HepG2 (cell line): ENCODE measurements around the gene CBX2. TPM values are rescaled to one million over a fixed set of nuclear protein-coding genes. Genes with fewer than 3 reads are reported as not detected.
A peak's percentile ranks its signal among the peaks of the same experiment; 100 is the strongest.

Experiments used
- ARHGAP35 ChIP-seq: sonication (generic); formaldehyde crosslinking; IDR thresholded peaks from 2 replicates; pipeline ENCODE4 v1.9.0; 2022; ENCODE audit warnings: mild to moderate bottlenecking, inconsistent platforms, moderate library complexity, missing genetic modification reagents, borderline replicate concordance
- BRD4 ChIP-seq: sonication (generic); formaldehyde crosslinking; IDR thresholded peaks from 2 replicates; pipeline ENCODE4 v1.4.0; 2020; ENCODE audit warnings: missing genetic modification reagents
- CEBPB ChIP-seq: IDR thresholded peaks from 2 replicates; pipeline ENCODE4 v1.6.1; 2011; ENCODE audit warnings: low read depth, low read length, improper control_type of control experiment, borderline replicate concordance
- DMTF1 ChIP-seq: sonication (generic); formaldehyde crosslinking; IDR thresholded peaks from 2 replicates; pipeline ENCODE4 v1.4.0; 2020; ENCODE audit warnings: mild to moderate bottlenecking, missing genetic modification reagents
- FOXO1 ChIP-seq: sonication (generic); formaldehyde crosslinking; IDR thresholded peaks from 2 replicates; pipeline ENCODE4 v1.4.0; 2020; ENCODE audit warnings: missing genetic modification reagents
- HOXA7 ChIP-seq: sonication (generic); formaldehyde crosslinking; IDR thresholded peaks from 2 replicates; pipeline ENCODE4 v1.8.1; 2022; ENCODE audit warnings: mild to moderate bottlenecking, missing genetic modification reagents, moderate library complexity
- NFIC ChIP-seq: IDR thresholded peaks from 2 replicates; pipeline ENCODE4 v1.6.1; 2012; ENCODE audit warnings: mild to moderate bottlenecking, low read length, inconsistent platforms
- NFYC ChIP-seq: IDR thresholded peaks from 2 replicates; pipeline ENCODE4 v1.6.1; 2016; ENCODE audit warnings: missing genetic modification reagents, missing compliant biosample characterization
- NR2F6 ChIP-seq, 2 experiments: IDR thresholded peaks; 2 replicates each; pipeline ENCODE4 v1.6.1; 2016; ENCODE audit warnings: antibody characterized with exemption in 1 of 2, mild to moderate bottlenecking in 1 of 2
- PHF20 ChIP-seq: sonication (generic); formaldehyde crosslinking; IDR thresholded peaks from 2 replicates; pipeline ENCODE4 v1.5.0; 2020; ENCODE audit warnings: mild to moderate bottlenecking, missing genetic modification reagents
- THRA ChIP-seq: sonication (generic); formaldehyde crosslinking; IDR thresholded peaks from 2 replicates; pipeline ENCODE4 v1.4.0; 2020; ENCODE audit warnings: missing genetic modification reagents, borderline replicate concordance
- YEATS2 ChIP-seq: sonication (generic); formaldehyde crosslinking; IDR thresholded peaks from 2 replicates; pipeline ENCODE4 v1.4.0; 2020; ENCODE audit warnings: missing genetic modification reagents, borderline replicate concordance
- ZNF10 ChIP-seq: sonication (generic); formaldehyde crosslinking; IDR thresholded peaks from 2 replicates; pipeline ENCODE4 v1.4.0; 2020; ENCODE audit warnings: mild to moderate bottlenecking, low read depth, missing genetic modification reagents, borderline replicate concordance
- ZNF280B ChIP-seq: sonication (generic); formaldehyde crosslinking; IDR thresholded peaks from 2 replicates; pipeline ENCODE4 v1.5.0; 2020; ENCODE audit warnings: missing genetic modification reagents, mild to moderate bottlenecking, borderline replicate concordance
- ZNF512 ChIP-seq: sonication (generic); formaldehyde crosslinking; IDR thresholded peaks from 2 replicates; pipeline ENCODE4 v1.4.0; 2020; ENCODE audit warnings: mild to moderate bottlenecking, missing genetic modification reagents
- ZNF720 ChIP-seq: sonication (generic); formaldehyde crosslinking; IDR thresholded peaks from 2 replicates; pipeline ENCODE4 v1.4.0; 2020; ENCODE audit warnings: missing genetic modification reagents
- ZNF766 ChIP-seq: sonication (generic); formaldehyde crosslinking; IDR thresholded peaks from 2 replicates; pipeline ENCODE4 v1.5.0; 2020; ENCODE audit warnings: missing genetic modification reagents, borderline replicate concordance
- ZNF775 ChIP-seq: sonication (generic); formaldehyde crosslinking; IDR thresholded peaks from 2 replicates; pipeline ENCODE4 v1.4.0; 2020; ENCODE audit warnings: missing genetic modification reagents, mild to moderate bottlenecking, moderate library complexity, borderline replicate concordance
- ZSCAN29 ChIP-seq: sonication (generic); formaldehyde crosslinking; conservative IDR thresholded peaks from 2 replicates; pipeline ENCODE4 v1.4.0; 2020; ENCODE audit warnings: mild to moderate bottlenecking, missing genetic modification reagents
- polyA plus RNA-seq, 8 experiments: library from polyadenylated mRNA; depleted of rRNA in 3 of 8; stranded (reverse) in 7 of 8; unstranded in 1 of 8; fragments of >200 nt; fragmentation: Illumina TruSeq in 4 of 8; extraction: Trizol in 4 of 8; gene quantifications; 2 replicates each; pipeline versions ENCODE4 v1.2.1 to v1.2.3, GENCODE V29; 2011 to 2016; ENCODE audit warnings: low read depth in 4 of 8, missing spikeins in 1 of 8, mixed read lengths in 1 of 8; ENCODE audit not compliant: insufficient read depth in 1 of 8
- total RNA-seq, 5 experiments: library from RNA; depleted of rRNA; stranded (reverse); fragments of >200 nt; fragmentation: Illumina TruSeq; extraction: Trizol; gene quantifications; 2 replicates each; pipeline ENCODE4 v1.2.3, GENCODE V29; 2016; ENCODE audit warnings: low read depth in 1 of 5
- TF ChIP-seq, protein P1 (sequence below): sonication (generic); formaldehyde crosslinking; IDR thresholded peaks from 2 replicates; pipeline ENCODE4 v1.4.0; 2020; ENCODE audit warnings: missing genetic modification reagents, low read depth, mild to moderate bottlenecking, borderline replicate concordance
- TF ChIP-seq, protein P2 (sequence below): sonication (generic); formaldehyde crosslinking; IDR thresholded peaks from 2 replicates; pipeline ENCODE4 v1.8.1; 2023; ENCODE audit warnings: mild to moderate bottlenecking, missing genetic modification reagents, borderline replicate concordance

CBX2 gene
- total and polyA plus RNA-seq, 2 of the 13 experiments (the other 11 are each of a cell fraction or from before 2014, with no cell fraction given), result 14.5 to 31.1 TPM

- no peak for TF ChIP-seq BRD4
- TF ChIP-seq NFIC, result no peak
- TF ChIP-seq ZNF766 (CRISPR knock-in tag), result no peak
- no peak for TF ChIP-seq THRA (CRISPR knock-in tag)
- 0 out of 2 replicates have a peak, but pooled peaks have one; percentile 43 for TF ChIP-seq DMTF1 (CRISPR knock-in tag)
- no peak for TF ChIP-seq PHF20 (CRISPR knock-in tag)
- TF ChIP-seq, protein P1, sequence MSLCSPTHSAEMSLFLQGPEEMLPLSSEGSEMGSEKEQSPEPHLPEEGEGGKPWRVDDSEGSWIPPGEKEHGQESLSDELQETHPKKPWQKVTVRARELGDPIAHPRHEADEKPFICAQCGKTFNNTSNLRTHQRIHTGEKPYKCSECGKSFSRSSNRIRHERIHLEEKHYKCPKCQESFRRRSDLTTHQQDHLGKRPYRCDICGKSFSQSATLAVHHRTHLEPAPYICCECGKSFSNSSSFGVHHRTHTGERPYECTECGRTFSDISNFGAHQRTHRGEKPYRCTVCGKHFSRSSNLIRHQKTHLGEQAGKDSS (CRISPR knock-in tag), result no peak
- TF ChIP-seq YEATS2, result no peak
- TF ChIP-seq ZNF512 (CRISPR knock-in tag), result no peak
- no peak for TF ChIP-seq ZNF10 (CRISPR knock-in tag)
- TF ChIP-seq ZNF720 (CRISPR knock-in tag), result no peak
- TF ChIP-seq CEBPB, result no peak
- TF ChIP-seq ZSCAN29, result 0 out of 2 replicates have a peak, but pooled peaks have one; percentile 45
- TF ChIP-seq ZNF280B (CRISPR knock-in tag), result no peak; the same call in 1 of the 2 replicates
- no peak for TF ChIP-seq NFYC (CRISPR knock-in tag)
- TF ChIP-seq HOXA7, result no peak
- TF ChIP-seq ZNF775 (CRISPR knock-in tag), result no peak
- TF ChIP-seq ARHGAP35 (CRISPR knock-in tag), result no peak
- TF ChIP-seq FOXO1 (CRISPR knock-in tag), result no peak
- TF ChIP-seq, protein P2, sequence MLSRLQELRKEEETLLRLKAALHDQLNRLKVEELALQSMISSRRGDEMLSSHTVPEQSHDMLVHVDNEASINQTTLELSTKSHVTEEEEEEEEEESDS (CRISPR knock-in tag), result no peak
- TF ChIP-seq NR2F6 (IDR thresholded peaks at IDR 0.05), result no peak
- peak; percentile 19; the same call in 1 of the 2 replicates for TF ChIP-seq NR2F6 (CRISPR knock-in tag; IDR thresholded peaks at IDR 0.05)
Observed at GRCh38 chr17:79808763-79809529, 31.0 kb downstream of the CBX2 start (continued).
